Hepatic stellate cell (primary cell): Measurements from ENCODE around the gene BEGAIN.

Source experiments
- DNase-seq: peaks from one replicate; pipeline ENCODE4 v3.0.0; 2011; ENCODE audit warnings: low spot score

Gene BEGAIN

GRCh38 chr14:100601064-100601463 lies 13.8 kb upstream of the BEGAIN start:
- no peak for DNase-seq

DNA sequence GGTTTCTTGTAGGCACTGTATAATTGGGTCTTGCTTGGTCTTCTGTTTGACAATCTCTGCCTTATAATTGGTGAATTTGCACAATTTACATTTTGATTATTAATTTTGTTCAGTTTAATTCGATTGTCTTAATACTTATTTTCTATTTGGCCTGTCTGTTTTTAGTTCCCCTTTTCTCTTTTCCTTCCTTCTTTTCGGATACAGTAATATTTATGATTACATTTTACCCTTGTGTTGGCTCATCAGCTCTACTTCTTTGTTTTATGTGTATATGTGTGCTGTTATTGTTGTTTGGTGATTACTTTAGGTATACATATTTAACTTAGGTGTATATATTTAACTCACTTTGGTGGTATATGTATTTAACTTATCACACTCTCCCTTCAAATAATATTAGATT lies 12.8 kb upstream of the BEGAIN start:
- no peak for DNase-seq

- DNase-seq, result no peak
These were observed 7.4 kb upstream of the BEGAIN start for GRCh38 chr14:100594625-100594951.

- DNase-seq, result no peak
These were observed 6.8 kb upstream of the BEGAIN start for GRCh38 chr14:100593751-100594624.

DNA sequence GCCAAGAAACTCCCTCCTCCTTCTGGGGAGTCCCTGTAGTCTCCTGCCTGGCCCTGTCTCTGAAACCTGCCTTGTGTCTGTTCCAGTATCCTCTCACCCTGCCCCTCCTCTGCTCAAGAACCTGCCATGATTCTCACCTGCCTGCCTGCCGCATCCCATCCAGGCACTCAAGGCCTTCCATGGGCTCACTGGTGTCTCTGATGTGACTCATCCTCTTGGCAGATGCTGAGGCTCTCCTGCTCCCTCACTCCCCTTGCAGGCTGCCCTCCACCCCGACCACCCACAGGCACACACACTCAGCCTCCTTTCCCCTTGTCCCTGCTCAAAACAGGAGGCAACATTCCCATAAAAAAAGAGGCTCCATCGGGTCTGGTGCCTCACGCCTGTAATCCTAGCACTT lies 5.8 kb upstream of the BEGAIN start:
- DNase-seq, result no peak

- DNase-seq, result no peak
These were observed 5.3 kb upstream of the BEGAIN start for GRCh38 chr14:100592461-100592891.

GRCh38 chr14:100591453-100592371 lies 4.5 kb upstream of the BEGAIN start:
- DNase-seq, result no peak

- no peak for DNase-seq
These were observed 3.7 kb upstream of the BEGAIN start for GRCh38 chr14:100590726-100591452.

DNA sequence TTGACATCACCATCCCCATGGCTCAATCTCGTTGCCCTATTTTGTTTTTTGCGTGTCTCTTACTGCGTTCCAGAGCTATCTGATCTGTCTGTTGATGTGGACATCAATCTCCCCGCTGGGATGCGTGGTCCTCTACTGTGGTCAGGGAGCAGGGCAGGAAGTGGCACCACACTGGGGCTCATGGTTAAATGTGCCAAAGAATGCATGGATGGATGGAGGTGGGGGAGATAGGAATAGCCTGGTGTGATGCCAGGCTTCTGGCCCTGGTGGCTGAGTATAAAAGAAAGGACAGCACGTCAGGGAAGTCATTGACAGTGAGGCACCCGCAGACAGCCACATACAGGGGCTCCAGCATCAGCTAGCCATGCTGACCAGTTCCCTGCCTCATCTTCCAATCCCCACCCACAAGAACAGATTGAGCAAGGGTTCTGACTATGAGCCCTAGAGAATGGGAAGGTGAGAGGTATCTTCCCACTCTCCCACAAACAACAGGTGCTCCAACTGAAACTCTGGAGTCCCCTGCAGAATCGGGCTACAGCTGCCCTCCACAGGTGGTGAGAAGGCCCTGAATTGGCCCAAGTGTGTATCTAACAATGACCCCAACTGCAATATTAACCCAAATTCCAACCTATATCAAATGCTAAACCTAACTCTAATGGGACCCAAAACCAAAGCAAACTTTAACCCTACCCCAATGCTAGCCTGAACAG lies 2.7 kb upstream of the BEGAIN start:
- no peak for DNase-seq

DNA sequence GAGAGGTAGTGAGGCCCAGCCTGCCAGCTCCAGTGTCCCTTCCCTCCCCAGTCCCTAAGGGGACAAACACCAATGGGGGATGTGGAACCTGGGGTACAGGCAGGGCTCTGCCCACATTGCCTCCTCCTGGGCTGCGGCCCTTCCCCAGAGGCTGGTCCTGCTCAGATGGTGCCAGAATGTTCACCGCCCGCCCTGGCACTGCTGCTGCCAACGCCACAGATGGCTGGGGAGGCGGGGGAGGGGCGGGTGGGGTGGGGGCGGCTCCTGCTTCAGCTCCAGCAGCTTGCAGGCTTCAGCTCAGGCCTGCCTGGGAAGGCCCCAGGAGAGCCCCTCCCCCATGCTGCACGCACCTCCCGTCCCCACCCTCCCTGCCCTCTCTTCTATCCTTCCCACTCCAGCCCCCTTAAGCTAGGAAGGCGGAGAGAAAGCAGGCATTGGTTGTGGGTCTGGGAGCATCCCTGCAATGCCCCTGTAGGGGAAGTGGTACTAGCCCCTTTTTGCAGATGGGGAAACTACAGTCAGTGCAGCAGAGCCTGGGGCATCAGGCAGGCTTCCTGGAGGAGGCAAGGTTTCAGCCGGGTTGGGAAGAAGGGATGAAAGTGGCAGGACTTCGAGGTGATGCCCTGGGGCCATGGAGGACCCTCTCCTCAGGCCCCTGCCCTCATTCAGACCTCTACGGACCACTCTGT lies 2.0 kb upstream of the BEGAIN start:
- no peak for DNase-seq

DNA sequence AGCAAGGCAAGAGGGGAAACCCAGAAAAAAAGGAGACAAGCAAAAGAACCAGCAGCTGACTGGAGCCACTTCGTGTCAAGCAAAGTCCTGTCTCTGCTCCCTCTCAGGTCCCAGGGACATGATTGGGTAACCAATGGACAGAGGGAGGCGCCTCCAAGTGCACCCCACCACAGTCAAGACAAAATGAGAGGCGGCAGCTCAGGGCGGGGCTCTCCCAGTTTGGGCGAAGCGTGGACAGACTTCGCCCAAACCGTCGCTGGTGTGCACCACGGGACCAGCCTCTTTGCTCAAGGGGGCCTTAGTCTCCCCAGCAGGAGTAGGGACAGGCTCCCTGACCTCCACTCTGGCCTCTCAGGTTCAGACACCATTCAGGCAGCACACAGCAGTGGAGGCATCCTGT lies 1.5 kb upstream of the BEGAIN start:
- DNase-seq, result no peak

- no peak for DNase-seq
These were observed 670 bp upstream of the BEGAIN start for GRCh38 chr14:100587763-100588411.

GRCh38 chr14:100586403-100587085 lies 673 bp downstream of the BEGAIN start:
- no peak for DNase-seq

- no peak for DNase-seq
These were observed 1.1 kb downstream of the BEGAIN start for GRCh38 chr14:100586153-100586402.

DNA sequence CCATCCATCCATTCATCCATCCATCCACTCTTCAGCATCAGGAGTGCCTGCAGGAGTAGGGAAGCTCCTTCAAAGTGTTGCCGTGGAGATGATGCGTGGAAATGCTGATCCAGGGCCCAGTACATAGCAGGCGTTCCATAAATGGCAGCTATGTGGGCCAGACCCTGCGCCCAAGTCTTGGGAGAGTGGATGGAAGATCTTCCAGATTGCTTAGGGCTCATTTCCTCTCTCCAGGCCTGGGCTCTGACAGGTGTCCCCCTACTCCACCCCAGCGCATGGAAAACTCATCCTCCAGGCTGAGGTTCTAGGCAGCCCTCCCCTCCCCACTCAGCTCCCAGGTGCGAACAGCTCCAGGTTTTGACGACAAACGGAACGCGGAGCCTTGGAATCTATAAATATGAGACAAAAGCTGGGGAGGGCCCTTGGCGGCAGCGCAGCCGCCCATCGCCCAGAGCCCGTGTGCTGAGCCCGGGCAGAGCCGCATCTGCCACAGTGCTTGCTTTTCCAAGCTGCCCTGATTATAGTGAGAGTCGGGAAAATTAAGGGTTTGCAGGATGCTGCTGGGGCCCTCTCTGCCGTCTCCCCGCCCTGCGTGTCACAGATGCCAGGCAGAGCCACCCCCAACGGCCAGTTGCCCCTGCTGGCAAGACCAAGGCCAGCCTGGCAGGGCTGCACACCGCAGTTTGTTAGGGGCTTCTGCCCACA lies 1.6 kb downstream of the BEGAIN start:
- no peak for DNase-seq

GRCh38 chr14:100584056-100585031 lies 2.9 kb downstream of the BEGAIN start:
- DNase-seq, result no peak

DNA sequence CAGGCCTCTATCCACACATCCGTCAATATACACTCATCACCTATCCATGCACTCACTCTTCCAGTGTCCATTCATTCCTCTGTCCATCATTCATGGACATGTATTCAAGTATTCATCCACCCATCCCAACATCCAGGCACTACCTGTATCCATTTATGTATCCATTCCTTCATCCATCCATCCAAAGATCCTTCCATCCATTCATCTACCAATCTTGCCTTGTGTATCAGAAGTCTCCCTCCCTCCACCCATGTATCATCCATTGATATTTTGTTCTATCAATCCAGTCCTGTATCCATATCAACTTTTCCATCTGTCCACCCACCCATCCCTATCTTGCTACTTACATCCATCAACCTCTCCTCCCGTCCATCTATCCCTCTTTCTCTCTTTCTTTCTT lies 4.0 kb downstream of the BEGAIN start:
- DNase-seq, result no peak

GRCh38 chr14:100582496-100583165 lies 4.6 kb downstream of the BEGAIN start:
- no peak for DNase-seq
